H9 (cell line): ENCODE data around the gene BRMS1L. TPM values are rescaled to one million over a fixed set of nuclear protein-coding genes. Genes with fewer than 3 reads are reported as not detected.

Experiments
- DNase-seq: peaks from one replicate; pipeline ENCODE4 v3.0.0-alpha.2; 2017
- H2AFZ ChIP-seq: one replicate; pipeline ENCODE4 v1.6.1; 2013; ENCODE audit warnings: mild to moderate bottlenecking, low read length, control low read depth, moderate library complexity
- H2AK5ac ChIP-seq: 2 replicates; pipeline ENCODE4 v1.6.1; 2013; ENCODE audit warnings: low read length, control low read depth, mixed read lengths; ENCODE audit not compliant: insufficient read length
- H2BK120ac ChIP-seq: one replicate; pipeline ENCODE4 v1.6.1; 2013; ENCODE audit warnings: low read depth, mild to moderate bottlenecking, low read length, control low read depth, inconsistent platforms; ENCODE audit not compliant: poor library complexity, severe bottlenecking
- H2BK12ac ChIP-seq: 2 replicates; pipeline ENCODE4 v1.6.1; 2013; ENCODE audit warnings: low read length, control low read depth, mixed read lengths, low read depth; ENCODE audit not compliant: insufficient read length
- H2BK15ac ChIP-seq: 2 replicates; pipeline ENCODE4 v1.6.1; 2013; ENCODE audit warnings: low read depth, low read length, control low read depth
- H2BK20ac ChIP-seq: one replicate; pipeline ENCODE4 v1.6.1; 2013; ENCODE audit warnings: low read depth, mild to moderate bottlenecking, low read length, control low read depth, inconsistent platforms; ENCODE audit not compliant: poor library complexity, severe bottlenecking
- H2BK5ac ChIP-seq: 2 replicates; pipeline ENCODE4 v1.6.1; 2013; ENCODE audit warnings: low read length, control low read depth, mixed read lengths; ENCODE audit not compliant: insufficient read length
- H3K14ac ChIP-seq: 2 replicates; pipeline ENCODE4 v1.6.1; 2013; ENCODE audit warnings: low read length, control low read depth; ENCODE audit not compliant: insufficient read depth
- H3K18ac ChIP-seq: 2 replicates; pipeline ENCODE4 v1.6.1; 2013; ENCODE audit warnings: low read depth, mild to moderate bottlenecking, mixed read lengths, low read length, control low read depth; ENCODE audit not compliant: insufficient read length
- H3K23ac ChIP-seq: 2 replicates; pipeline ENCODE4 v1.6.1; 2013; ENCODE audit warnings: low read length, control low read depth, mixed read lengths, low read depth; ENCODE audit not compliant: insufficient read length
- H3K23me2 ChIP-seq: 2 replicates; pipeline ENCODE4 v1.6.1; 2013; ENCODE audit warnings: low read depth, mild to moderate bottlenecking, mixed read lengths, low read length, control low read depth; ENCODE audit not compliant: insufficient read length, poor library complexity, severe bottlenecking
- H3K27ac ChIP-seq: 2 replicates; pipeline ENCODE4 v1.5.1; 2013; ENCODE audit warnings: low read length, control low read depth, mixed read lengths, low read depth; ENCODE audit not compliant: insufficient read length
- H3K27me3 ChIP-seq: 2 replicates; pipeline ENCODE4 v1.6.1; 2013; ENCODE audit warnings: low read length, control low read depth, inconsistent platforms; ENCODE audit not compliant: insufficient read depth
- H3K4ac ChIP-seq: 2 replicates; pipeline ENCODE4 v1.6.1; 2013; ENCODE audit warnings: low read depth, mild to moderate bottlenecking, control low read depth, inconsistent platforms, low read length, moderate library complexity
- H3K4me1 ChIP-seq: 2 replicates; pipeline ENCODE4 v1.6.1; 2013; ENCODE audit warnings: low read length, control low read depth, inconsistent platforms; ENCODE audit not compliant: insufficient read depth
- H3K4me2 ChIP-seq: 2 replicates; pipeline ENCODE4 v1.6.1; 2013; ENCODE audit warnings: low read length, control low read depth, mixed read lengths; ENCODE audit not compliant: insufficient read length, insufficient read depth
- H3K56ac ChIP-seq: 2 replicates; pipeline ENCODE4 v1.6.1; 2013; ENCODE audit warnings: low read depth, mild to moderate bottlenecking, mixed read lengths, low read length, control low read depth; ENCODE audit not compliant: insufficient read length
- H3K79me1 ChIP-seq: 2 replicates; pipeline ENCODE4 v1.6.1; 2013; ENCODE audit warnings: low read depth, mild to moderate bottlenecking, moderate library complexity, low read length, control low read depth, inconsistent platforms; ENCODE audit not compliant: insufficient read depth, poor library complexity, severe bottlenecking
- H3K79me2 ChIP-seq: 2 replicates; pipeline ENCODE4 v1.6.1; 2013; ENCODE audit warnings: low read length, control low read depth, inconsistent platforms; ENCODE audit not compliant: insufficient read depth
- H3K9ac ChIP-seq: 2 replicates; pipeline ENCODE4 v1.6.1; 2013; ENCODE audit warnings: low read length, control low read depth, mixed read lengths; ENCODE audit not compliant: insufficient read length; ENCODE audit errors: extremely low read depth
- H3K9me3 ChIP-seq: one replicate; pipeline ENCODE4 v1.6.1; 2013; ENCODE audit warnings: low read depth, low read length, inconsistent platforms; ENCODE audit not compliant: control insufficient read depth
- H3T11ph ChIP-seq: one replicate; pipeline ENCODE4 v1.6.1; 2013; ENCODE audit warnings: mild to moderate bottlenecking, low read length, control low read depth, inconsistent platforms
- H4K20me1 ChIP-seq: one replicate; pipeline ENCODE4 v1.6.1; 2013; ENCODE audit not compliant: control insufficient read depth, insufficient read length, insufficient read depth
- H4K5ac ChIP-seq: 2 replicates; pipeline ENCODE4 v1.6.1; 2013; ENCODE audit warnings: low read depth, mild to moderate bottlenecking, mixed read lengths, low read length, control low read depth; ENCODE audit not compliant: insufficient read length
- H4K8ac ChIP-seq: replicated peaks from 2 replicates; pipeline ENCODE4 v1.6.1; 2013; ENCODE audit warnings: low read length, control low read depth, mixed read lengths, low read depth; ENCODE audit not compliant: insufficient read length
- H4K91ac ChIP-seq: 2 replicates; pipeline ENCODE4 v1.6.1; 2013; ENCODE audit warnings: low read depth, mild to moderate bottlenecking, moderate library complexity, mixed read lengths, low read length, control low read depth; ENCODE audit not compliant: insufficient read length
- H3K27ac Mint-ChIP-seq, 3 experiments: 2 replicates in 2 of 3; 3 replicates in 1 of 3; pipeline ENCODE4 v1.8.0; 2020 to 2021; ENCODE audit warnings: mixed read lengths in 3 of 3, mild to moderate bottlenecking in 1 of 3, moderate library complexity in 1 of 3
- H3K27me3 Mint-ChIP-seq: 2 replicates; pipeline ENCODE4 v1.8.0; 2021; ENCODE audit warnings: low read depth, mild to moderate bottlenecking, moderate library complexity, mixed read lengths
- H3K36me3 Mint-ChIP-seq, 3 experiments: 2 replicates in 2 of 3; 3 replicates in 1 of 3; pipeline ENCODE4 v1.8.0; 2020 to 2021; ENCODE audit warnings: low read depth in 3 of 3, mixed read lengths in 3 of 3; ENCODE audit not compliant: insufficient read depth in 1 of 3
- H3K4me1 Mint-ChIP-seq, 2 experiments: 2 replicates each; pipeline ENCODE4 v1.8.0; 2020; ENCODE audit warnings: mixed read lengths in 2 of 2
- H3K4me3 Mint-ChIP-seq, 2 experiments: 2 replicates in 1 of 2; 3 replicates in 1 of 2; pipeline ENCODE4 v1.8.0; 2020 to 2021; ENCODE audit warnings: mild to moderate bottlenecking in 2 of 2, mixed read lengths in 2 of 2, moderate library complexity in 1 of 2
- H3K9me3 Mint-ChIP-seq, 2 experiments: 2 replicates in 1 of 2; 3 replicates in 1 of 2; pipeline ENCODE4 v1.8.0; 2020; ENCODE audit warnings: mild to moderate bottlenecking in 2 of 2, mixed read lengths in 2 of 2, moderate library complexity in 1 of 2
- CTCF ChIP-seq: fragments of 200-600 bp; sonication (generic); conservative IDR thresholded peaks from 3 replicates; pipeline ENCODE4 v1.8.0; 2021; ENCODE audit warnings: antibody characterized with exemption, mild to moderate bottlenecking
- WGBS: extraction: QIAGEN DNeasy Blood & Tissue Kit; methylation state at CpG from one replicate; pipeline ENCODE4 v1.1.7; 2013; ENCODE audit warnings: missing lambda C conversion rate, low lambda C conversion rate, mixed read lengths; ENCODE audit not compliant: insufficient read length; ENCODE audit errors: extremely low coverage; 5-methylcytosine and 5-hydroxymethylcytosine counted together
- total RNA-seq: library from RNA; stranded (reverse); gene quantifications from 2 replicates; pipeline ENCODE4 v1.2.1, GENCODE V29; 2021

BRMS1L gene
- total RNA-seq, 1 experiment from 2014 or later = 12.9 TPM

- peaks cover 14 to 29% (median 15%) of the 10 kb centered on the region in 3 experiments; a peak in 6 of 7 replicates for H3K36me3 Mint-ChIP-seq
- H3K27me3 Mint-ChIP-seq = no peaks in the 10 kb centered on the region
- Histone ChIP-seq H3K79me1 (no peaks in the 10 kb centered on the region), H2BK120ac (no peak overlapping the region), H3K9me3 (no peaks in the 10 kb centered on the region), H3K4me1 (no peaks in the 10 kb centered on the region), H2BK15ac (no peak overlapping the region), H3K23ac (no peak overlapping the region), H4K91ac (no peak overlapping the region), H3K27me3 (no peaks in the 10 kb centered on the region), H3K9ac (no peak overlapping the region), H3K23me2 (no peaks in the 10 kb centered on the region), H3K79me2 (no peaks in the 10 kb centered on the region), H4K8ac (no peak overlapping the region), H2BK20ac (no peak overlapping the region), H3K4me2 (no peak overlapping the region), H2BK5ac (no peak overlapping the region), H3K27ac (no peak overlapping the region), H2BK12ac (no peak overlapping the region), H3K56ac (no peak overlapping the region), H4K20me1 (no peaks in the 10 kb centered on the region), H3K4ac (no peak overlapping the region), H4K5ac (no peak overlapping the region), H3K14ac (no peak overlapping the region), H2AFZ (no peak overlapping the region), H3T11ph (no peak overlapping the region), H3K18ac (no peak overlapping the region), H2AK5ac (no peak overlapping the region)
- no peaks in the 10 kb centered on the region; a peak in 1 of 4 replicates for H3K4me1 Mint-ChIP-seq
- H3K4me3 Mint-ChIP-seq = no peak overlapping the region
- no peak for TF ChIP-seq CTCF
- WGBS = no CpG with 5 or more reads among the region's 6 CpGs
- H3K9me3 Mint-ChIP-seq = peaks cover 0 to 4% of the 10 kb centered on the region in 2 experiments; a peak in 2 of 5 replicates
- H3K27ac Mint-ChIP-seq = no peak overlapping the region
- DNase-seq = no peak
These were observed 29.8 kb downstream of the BRMS1L start for GRCh38 chr14:35855876-35856481.
